SK-N-SH treated with all-trans-retinoic acid at 6 μM for 48 hours (cell line): ENCODE data around the gene TTC12.

ENCODE experiments used
- ATAC-seq: fragments of 200-7000 bp; cut with Tn5 transposase; 3 replicates; pipeline ENCODE4 v1.9.1; 2020; ENCODE audit warnings: mild to moderate bottlenecking, moderate library complexity
- ARNTL ChIP-seq: fragments of 450-650 bp; formaldehyde crosslinking; IDR thresholded peaks from 2 replicates; pipeline ENCODE4 v1.5.0; 2020; ENCODE audit warnings: low read depth, mild to moderate bottlenecking, moderate library complexity, borderline replicate concordance
- BACH2 ChIP-seq: fragments of 250-450 bp; sonication (Bioruptor Pico); IDR thresholded peaks from 2 replicates; pipeline ENCODE4 v1.9.0; 2021; ENCODE audit warnings: mild to moderate bottlenecking, borderline replicate concordance
- CSDC2 ChIP-seq: fragments of 250-450 bp; sonication (Bioruptor Pico); IDR thresholded peaks from 2 replicates; pipeline ENCODE4 v1.5.0; 2020; ENCODE audit warnings: mild to moderate bottlenecking, moderate library complexity
- GLIS3 ChIP-seq: fragments of 250-450 bp; sonication (Bioruptor Pico); IDR thresholded peaks from 2 replicates; pipeline ENCODE4 v1.5.0; 2020; ENCODE audit warnings: mild to moderate bottlenecking, moderate library complexity
- ISL1 ChIP-seq: fragments of 250-450 bp; sonication (Bioruptor Pico); IDR thresholded peaks from 2 replicates; pipeline ENCODE4 v2.1.2; 2022; ENCODE audit warnings: mild to moderate bottlenecking, moderate library complexity
- OSR1 ChIP-seq: fragments of 250-450 bp; sonication (Bioruptor Pico); IDR thresholded peaks from 2 replicates; pipeline ENCODE4 v1.8.0; 2022; ENCODE audit warnings: moderate library complexity, mild to moderate bottlenecking, inconsistent platforms
- POU6F1 ChIP-seq: fragments of 250-450 bp; sonication (Bioruptor Pico); IDR thresholded peaks from 2 replicates; pipeline ENCODE4 v1.8.0; 2021; ENCODE audit warnings: low read depth, mild to moderate bottlenecking, moderate library complexity, borderline replicate concordance
- PPARA ChIP-seq: fragments of 250-450 bp; sonication (Bioruptor Pico); IDR thresholded peaks from 2 replicates; pipeline ENCODE4 v1.5.0; 2020; ENCODE audit warnings: mild to moderate bottlenecking, borderline replicate concordance
- SNAI2 ChIP-seq: fragments of 250-450 bp; sonication (Bioruptor Pico); IDR thresholded peaks from 2 replicates; pipeline ENCODE4 v1.5.0; 2020; ENCODE audit warnings: mild to moderate bottlenecking, moderate library complexity
- TCF4 ChIP-seq: fragments of 250-450 bp; sonication (Bioruptor Pico); IDR thresholded peaks from 2 replicates; pipeline ENCODE4 v1.8.0; 2021; ENCODE audit warnings: mild to moderate bottlenecking, moderate library complexity, borderline replicate concordance
- TOX ChIP-seq: fragments of 250-450 bp; sonication (Bioruptor Pico); IDR thresholded peaks from 2 replicates; pipeline ENCODE4 v1.8.0; 2021; ENCODE audit warnings: mild to moderate bottlenecking, moderate library complexity, borderline replicate concordance
- ZC3H10 ChIP-seq: fragments of 250-450 bp; sonication (Bioruptor Pico); IDR thresholded peaks from 2 replicates; pipeline ENCODE4 v1.5.1; 2021; ENCODE audit warnings: mild to moderate bottlenecking, moderate library complexity
- ZFP30 ChIP-seq: fragments of 450-650 bp; formaldehyde crosslinking; IDR thresholded peaks from 2 replicates; pipeline ENCODE4 v1.5.0; 2022; ENCODE audit warnings: mild to moderate bottlenecking, moderate library complexity
- ZNF565 ChIP-seq: fragments of 450-650 bp; formaldehyde crosslinking; conservative IDR thresholded peaks from 2 replicates; pipeline ENCODE4 v1.5.0; 2020; ENCODE audit warnings: low read depth, mild to moderate bottlenecking, moderate library complexity
- ZNF70 ChIP-seq: fragments of 450-650 bp; formaldehyde crosslinking; IDR thresholded peaks from 2 replicates; pipeline ENCODE4 v1.5.0; 2020; ENCODE audit warnings: mild to moderate bottlenecking, moderate library complexity
- ZNF8 ChIP-seq: fragments of 450-650 bp; formaldehyde crosslinking; IDR thresholded peaks from 2 replicates; pipeline ENCODE4 v1.5.0; 2020; ENCODE audit warnings: mild to moderate bottlenecking, moderate library complexity
- TF ChIP-seq, protein P1 (sequence below): fragments of 250-450 bp; sonication (Bioruptor Pico); IDR thresholded peaks from 2 replicates; pipeline ENCODE4 v1.8.0; 2020; ENCODE audit warnings: mild to moderate bottlenecking, moderate library complexity, borderline replicate concordance
- TF ChIP-seq, protein P2 (sequence below): fragments of 250-450 bp; sonication (Bioruptor Pico); IDR thresholded peaks from 2 replicates; pipeline ENCODE4 v1.5.0; 2020; ENCODE audit warnings: mild to moderate bottlenecking, moderate library complexity
- TF ChIP-seq, protein P3 (sequence below): fragments of 250-450 bp; sonication (Bioruptor Pico); IDR thresholded peaks from 2 replicates; pipeline ENCODE4 v1.5.1; 2021; ENCODE audit warnings: mild to moderate bottlenecking, moderate library complexity
- TF ChIP-seq, protein P4 (sequence below): fragments of 250-450 bp; sonication (Bioruptor Pico); IDR thresholded peaks from 2 replicates; pipeline ENCODE4 v1.5.1; 2020; ENCODE audit warnings: low read depth, mild to moderate bottlenecking, moderate library complexity

TTC12 gene

GRCh38 chr11:113338730-113339129 is 24.3 kb downstream of the TTC12 start:
- TF ChIP-seq ISL1 (CRISPR knock-in tag) (no peak), CSDC2 (CRISPR knock-in tag) (no peak), ARNTL (CRISPR knock-in tag) (no peak), TOX (no peak), TCF4 (CRISPR knock-in tag) (no peak), GLIS3 (no peak), ZNF70 (CRISPR knock-in tag) (no peak), OSR1 (CRISPR knock-in tag) (no peak), ZNF8 (no peak)
- TF ChIP-seq, protein P1, sequence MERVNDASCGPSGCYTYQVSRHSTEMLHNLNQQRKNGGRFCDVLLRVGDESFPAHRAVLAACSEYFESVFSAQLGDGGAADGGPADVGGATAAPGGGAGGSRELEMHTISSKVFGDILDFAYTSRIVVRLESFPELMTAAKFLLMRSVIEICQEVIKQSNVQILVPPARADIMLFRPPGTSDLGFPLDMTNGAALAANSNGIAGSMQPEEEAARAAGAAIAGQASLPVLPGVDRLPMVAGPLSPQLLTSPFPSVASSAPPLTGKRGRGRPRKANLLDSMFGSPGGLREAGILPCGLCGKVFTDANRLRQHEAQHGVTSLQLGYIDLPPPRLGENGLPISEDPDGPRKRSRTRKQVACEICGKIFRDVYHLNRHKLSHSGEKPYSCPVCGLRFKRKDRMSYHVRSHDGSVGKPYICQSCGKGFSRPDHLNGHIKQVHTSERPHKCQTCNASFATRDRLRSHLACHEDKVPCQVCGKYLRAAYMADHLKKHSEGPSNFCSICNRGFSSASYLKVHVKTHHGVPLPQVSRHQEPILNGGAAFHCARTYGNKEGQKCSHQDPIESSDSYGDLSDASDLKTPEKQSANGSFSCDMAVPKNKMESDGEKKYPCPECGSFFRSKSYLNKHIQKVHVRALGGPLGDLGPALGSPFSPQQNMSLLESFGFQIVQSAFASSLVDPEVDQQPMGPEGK (CRISPR knock-in tag): no peak
- TF ChIP-seq, protein P2, sequence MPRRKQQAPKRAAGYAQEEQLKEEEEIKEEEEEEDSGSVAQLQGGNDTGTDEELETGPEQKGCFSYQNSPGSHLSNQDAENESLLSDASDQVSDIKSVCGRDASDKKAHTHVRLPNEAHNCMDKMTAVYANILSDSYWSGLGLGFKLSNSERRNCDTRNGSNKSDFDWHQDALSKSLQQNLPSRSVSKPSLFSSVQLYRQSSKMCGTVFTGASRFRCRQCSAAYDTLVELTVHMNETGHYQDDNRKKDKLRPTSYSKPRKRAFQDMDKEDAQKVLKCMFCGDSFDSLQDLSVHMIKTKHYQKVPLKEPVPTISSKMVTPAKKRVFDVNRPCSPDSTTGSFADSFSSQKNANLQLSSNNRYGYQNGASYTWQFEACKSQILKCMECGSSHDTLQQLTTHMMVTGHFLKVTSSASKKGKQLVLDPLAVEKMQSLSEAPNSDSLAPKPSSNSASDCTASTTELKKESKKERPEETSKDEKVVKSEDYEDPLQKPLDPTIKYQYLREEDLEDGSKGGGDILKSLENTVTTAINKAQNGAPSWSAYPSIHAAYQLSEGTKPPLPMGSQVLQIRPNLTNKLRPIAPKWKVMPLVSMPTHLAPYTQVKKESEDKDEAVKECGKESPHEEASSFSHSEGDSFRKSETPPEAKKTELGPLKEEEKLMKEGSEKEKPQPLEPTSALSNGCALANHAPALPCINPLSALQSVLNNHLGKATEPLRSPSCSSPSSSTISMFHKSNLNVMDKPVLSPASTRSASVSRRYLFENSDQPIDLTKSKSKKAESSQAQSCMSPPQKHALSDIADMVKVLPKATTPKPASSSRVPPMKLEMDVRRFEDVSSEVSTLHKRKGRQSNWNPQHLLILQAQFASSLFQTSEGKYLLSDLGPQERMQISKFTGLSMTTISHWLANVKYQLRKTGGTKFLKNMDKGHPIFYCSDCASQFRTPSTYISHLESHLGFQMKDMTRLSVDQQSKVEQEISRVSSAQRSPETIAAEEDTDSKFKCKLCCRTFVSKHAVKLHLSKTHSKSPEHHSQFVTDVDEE (CRISPR knock-in tag): no peak
- TF ChIP-seq, protein P3, sequence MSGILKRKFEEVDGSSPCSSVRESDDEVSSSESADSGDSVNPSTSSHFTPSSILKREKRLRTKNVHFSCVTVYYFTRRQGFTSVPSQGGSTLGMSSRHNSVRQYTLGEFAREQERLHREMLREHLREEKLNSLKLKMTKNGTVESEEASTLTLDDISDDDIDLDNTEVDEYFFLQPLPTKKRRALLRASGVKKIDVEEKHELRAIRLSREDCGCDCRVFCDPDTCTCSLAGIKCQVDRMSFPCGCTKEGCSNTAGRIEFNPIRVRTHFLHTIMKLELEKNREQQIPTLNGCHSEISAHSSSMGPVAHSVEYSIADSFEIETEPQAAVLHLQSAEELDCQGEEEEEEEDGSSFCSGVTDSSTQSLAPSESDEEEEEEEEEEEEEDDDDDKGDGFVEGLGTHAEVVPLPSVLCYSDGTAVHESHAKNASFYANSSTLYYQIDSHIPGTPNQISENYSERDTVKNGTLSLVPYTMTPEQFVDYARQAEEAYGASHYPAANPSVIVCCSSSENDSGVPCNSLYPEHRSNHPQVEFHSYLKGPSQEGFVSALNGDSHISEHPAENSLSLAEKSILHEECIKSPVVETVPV (CRISPR knock-in tag): no peak
- no peak for ATAC-seq

- ATAC-seq: no peak
- no peak for TF ChIP-seq ZC3H10 (CRISPR knock-in tag)
- no peak for TF ChIP-seq SNAI2 (CRISPR knock-in tag)
- TF ChIP-seq, protein P1 (CRISPR knock-in tag): no peak
- no peak for TF ChIP-seq ZFP30 (CRISPR knock-in tag)
- no peak for TF ChIP-seq POU6F1 (CRISPR knock-in tag)
- TF ChIP-seq TOX: no peak
- TF ChIP-seq ZNF565 (CRISPR knock-in tag): no peak
- TF ChIP-seq CSDC2 (CRISPR knock-in tag): no peak
- TF ChIP-seq, protein P2 (CRISPR knock-in tag): no peak
- no peak for TF ChIP-seq ARNTL (CRISPR knock-in tag)
- TF ChIP-seq, protein P4, sequence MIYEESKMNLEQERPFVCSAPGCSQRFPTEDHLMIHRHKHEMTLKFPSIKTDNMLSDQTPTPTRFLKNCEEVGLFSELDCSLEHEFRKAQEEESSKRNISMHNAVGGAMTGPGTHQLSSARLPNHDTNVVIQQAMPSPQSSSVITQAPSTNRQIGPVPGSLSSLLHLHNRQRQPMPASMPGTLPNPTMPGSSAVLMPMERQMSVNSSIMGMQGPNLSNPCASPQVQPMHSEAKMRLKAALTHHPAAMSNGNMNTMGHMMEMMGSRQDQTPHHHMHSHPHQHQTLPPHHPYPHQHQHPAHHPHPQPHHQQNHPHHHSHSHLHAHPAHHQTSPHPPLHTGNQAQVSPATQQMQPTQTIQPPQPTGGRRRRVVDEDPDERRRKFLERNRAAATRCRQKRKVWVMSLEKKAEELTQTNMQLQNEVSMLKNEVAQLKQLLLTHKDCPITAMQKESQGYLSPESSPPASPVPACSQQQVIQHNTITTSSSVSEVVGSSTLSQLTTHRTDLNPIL (CRISPR knock-in tag): no peak
- no peak for TF ChIP-seq ISL1 (CRISPR knock-in tag)
- TF ChIP-seq, protein P3 (CRISPR knock-in tag): no peak
- no peak for TF ChIP-seq OSR1 (CRISPR knock-in tag)
- no peak for TF ChIP-seq GLIS3
- TF ChIP-seq PPARA (CRISPR knock-in tag): no peak
- no peak for TF ChIP-seq BACH2
- TF ChIP-seq TCF4 (CRISPR knock-in tag): no peak
Measured at GRCh38 chr11:113339929-113340589, 25.7 kb downstream of the TTC12 start.
